GM18526 (cell line): ENCODE results near the gene EOMES.

Source experiments
- POLR2A ChIP-seq: IDR thresholded peaks from 3 replicates; pipeline ENCODE4 v1.6.1; 2011; ENCODE audit not compliant: insufficient read length; ENCODE audit errors: extremely low read depth

The EOMES gene

GRCh38 chr3:27724459-27725197 is 2.5 kb upstream of the EOMES start:
- TF ChIP-seq POLR2A: no peak

DNA sequence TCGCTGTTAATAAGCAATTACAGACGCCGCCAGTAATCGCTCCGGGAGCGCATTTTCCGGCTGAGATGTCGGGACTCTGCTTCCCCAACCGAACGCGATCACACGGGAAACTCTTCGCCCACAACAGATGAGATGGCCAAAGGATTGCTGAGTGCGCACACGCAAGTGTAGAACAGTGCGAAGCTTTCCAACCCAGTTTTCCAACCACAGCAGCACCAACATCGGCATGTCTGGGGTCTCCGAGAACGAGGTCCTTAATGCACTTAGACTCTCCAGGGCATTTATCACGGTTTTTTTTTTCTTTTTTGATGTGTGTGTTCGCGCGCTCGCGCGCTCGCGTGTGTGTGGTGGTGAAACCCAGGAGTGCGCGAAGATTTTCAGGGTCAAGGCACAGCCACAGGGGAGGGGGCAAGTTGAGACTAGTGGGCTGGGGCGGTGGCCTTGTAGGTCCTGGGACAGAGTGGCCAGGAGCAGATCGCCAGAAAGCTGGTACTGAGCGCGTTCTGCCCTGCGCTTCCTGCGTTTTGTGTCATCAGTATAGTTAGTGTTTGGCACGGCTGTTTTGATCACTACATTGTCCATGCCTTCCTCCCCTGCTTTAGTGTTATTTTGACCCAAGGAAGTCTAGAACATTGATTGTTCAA is 1.8 kb upstream of the EOMES start:
- TF ChIP-seq POLR2A: no peak

DNA sequence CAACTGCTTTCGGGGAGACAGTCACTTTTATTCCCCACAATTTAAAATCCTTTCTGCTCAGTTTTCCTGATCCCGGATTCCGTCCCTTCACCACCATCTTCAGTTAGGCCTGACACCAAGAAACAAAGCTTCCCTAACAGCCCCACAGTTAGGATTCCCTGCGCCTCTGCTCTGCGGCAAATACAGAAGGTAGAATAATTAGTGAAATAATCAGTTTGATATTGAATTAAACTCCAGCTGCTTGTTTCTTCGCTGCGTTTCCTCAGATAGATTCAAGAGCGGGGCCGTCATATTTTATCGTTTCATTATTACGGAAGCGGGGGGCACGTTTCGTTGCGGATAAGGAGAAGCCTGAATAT is 1.3 kb upstream of the EOMES start:
- TF ChIP-seq POLR2A: no peak

DNA sequence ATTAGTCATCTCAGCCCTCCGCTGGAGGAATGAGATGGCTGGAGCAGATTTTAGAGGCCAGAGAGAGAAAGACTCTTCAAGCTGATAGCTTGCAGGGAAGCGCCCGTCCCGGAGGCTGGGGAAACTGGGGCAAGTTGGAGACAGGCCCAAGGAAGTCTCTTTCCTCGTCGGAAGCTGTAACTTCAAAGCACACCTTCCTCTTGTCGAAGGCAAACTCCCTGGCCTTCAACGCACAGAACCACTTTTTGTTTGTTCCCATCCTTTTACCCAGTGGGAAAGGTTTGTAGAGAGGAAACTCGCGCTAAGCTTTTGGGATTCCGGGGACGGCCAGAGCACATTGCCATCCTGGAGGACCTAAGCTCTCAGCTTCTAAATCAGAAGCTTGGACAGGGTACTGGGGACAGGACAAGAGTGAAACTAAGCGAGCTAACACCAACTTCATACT is 900 bp upstream of the EOMES start:
- no peak for TF ChIP-seq POLR2A

DNA sequence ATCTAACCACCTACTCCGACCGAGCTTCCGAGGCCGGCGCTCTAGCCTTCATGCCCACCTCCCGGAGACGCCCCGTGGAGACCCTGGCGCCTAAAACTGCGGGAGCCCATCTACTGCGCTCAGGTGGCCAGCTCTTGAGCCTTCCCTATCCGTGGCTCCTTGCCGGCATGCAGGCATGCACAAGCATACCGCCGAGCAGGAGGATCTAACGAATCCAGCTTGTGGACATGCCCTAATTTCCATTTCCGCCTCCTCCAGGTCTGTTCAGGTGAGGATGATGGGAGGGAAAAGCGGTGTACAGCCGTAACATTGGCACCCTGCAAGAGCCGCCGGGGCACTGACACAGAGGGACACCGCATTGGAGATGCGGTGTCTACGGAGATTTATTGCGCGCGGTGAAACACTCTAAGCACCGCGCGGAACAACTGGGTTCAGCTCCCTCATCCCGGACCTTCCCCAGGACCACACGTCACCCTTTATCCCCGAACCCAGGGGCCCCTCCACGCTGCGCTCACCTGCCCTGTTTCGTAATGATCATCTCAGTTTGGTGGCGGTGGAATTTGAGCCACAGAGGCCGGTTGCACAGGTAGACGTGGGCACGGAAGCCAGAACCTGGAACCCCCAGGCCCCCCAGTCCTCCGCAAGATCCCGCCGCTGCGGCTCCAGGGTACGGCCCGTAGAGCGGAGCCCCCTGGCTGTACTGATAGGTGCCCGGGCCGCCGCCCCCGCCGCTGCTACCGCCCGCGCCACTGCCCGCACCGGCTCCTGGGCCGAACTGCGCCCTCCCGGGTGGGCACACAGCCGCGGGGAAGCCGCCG is 1.0 kb downstream of the EOMES start:
- TF ChIP-seq POLR2A: no peak

DNA sequence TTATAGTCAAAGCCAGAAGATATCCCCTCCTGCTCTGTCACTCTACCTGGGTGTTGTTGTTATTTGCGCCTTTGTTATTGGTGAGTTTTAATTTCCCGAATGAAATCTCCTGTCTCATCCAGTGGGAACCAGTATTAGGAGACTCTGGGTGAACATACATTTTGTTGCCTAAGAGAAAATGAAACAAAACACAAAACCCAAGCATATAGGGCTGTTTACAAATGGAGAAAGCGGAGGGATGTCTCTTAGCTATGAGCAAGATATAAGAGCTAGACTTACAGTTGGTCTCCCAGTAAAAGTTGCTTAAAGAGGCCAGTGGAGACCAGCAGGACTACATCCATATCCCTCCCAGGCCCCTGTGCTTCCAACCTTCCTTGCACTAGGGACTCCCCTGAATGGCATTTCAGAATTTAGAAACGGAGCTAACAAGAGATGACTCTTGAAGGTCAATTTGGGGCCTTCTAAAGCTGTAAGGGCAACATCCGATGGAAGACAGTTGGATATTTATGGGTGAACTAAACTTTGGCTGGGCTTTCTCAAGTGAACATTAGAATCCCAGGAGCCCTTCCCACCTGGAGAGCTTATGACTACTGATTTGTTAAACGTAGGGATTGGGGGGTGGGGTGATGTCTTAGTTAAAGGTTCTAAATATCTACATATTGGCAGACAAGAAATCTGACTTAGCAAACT is 2.7 kb downstream of the EOMES start:
- TF ChIP-seq POLR2A: no peak

GRCh38 chr3:27718459-27718858 is 3.7 kb downstream of the EOMES start:
- no peak for TF ChIP-seq POLR2A

DNA sequence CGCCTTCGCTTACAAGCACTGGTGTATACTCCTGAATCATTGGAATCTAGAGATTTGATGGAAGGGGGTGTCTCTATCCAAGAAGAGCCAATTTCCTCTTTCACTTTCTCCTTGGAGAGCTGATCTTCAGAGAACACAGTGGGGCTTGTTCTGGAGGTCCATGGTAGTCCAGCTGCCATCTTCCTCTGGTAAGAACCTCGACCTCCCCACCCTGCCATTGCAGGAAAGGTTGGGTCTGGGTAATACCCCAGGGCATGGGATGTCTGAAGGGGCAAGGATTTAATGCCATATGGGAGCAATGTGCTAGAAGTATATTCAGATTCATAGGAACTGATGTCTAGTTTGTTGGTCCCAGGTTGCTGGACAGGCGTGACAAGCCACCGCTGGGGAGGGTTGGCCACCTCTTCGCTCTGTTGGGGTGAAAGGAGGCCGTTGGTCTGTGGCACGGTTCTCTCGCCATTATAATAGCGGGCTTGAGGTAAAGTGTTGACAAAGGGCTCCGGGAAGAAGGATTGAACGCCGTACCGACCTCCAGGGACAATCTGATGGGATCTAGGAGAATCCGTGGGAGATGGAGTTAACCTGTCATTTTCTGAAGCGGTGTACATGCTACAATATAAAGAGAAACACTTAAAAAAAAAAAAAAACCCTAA is 4.8 kb downstream of the EOMES start:
- TF ChIP-seq POLR2A: no peak

DNA sequence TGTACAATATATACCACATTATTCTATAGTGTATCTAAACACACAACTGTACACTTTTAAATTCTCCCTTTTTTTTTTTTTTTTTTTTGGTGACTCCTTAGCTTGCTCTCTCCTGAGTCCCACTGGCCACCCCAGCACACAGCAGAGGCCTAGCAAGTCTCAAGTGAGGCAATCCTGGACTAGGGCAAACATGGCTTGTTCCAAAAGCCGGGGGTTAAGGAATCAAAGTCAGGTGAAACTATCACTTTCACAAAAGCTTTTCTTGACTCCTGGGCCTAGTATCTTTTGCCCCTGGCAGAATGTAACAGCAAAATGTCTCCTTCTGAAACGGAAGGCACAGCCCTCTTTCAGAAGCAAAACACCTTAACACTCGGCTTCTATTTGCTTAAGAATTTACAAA is 5.8 kb downstream of the EOMES start:
- TF ChIP-seq POLR2A: no peak

- no peak for TF ChIP-seq POLR2A
These were observed 6.3 kb downstream of the EOMES start for GRCh38 chr3:27715863-27716262.

GRCh38 chr3:27715454-27715806 is 6.7 kb downstream of the EOMES start:
- no peak for TF ChIP-seq POLR2A

DNA sequence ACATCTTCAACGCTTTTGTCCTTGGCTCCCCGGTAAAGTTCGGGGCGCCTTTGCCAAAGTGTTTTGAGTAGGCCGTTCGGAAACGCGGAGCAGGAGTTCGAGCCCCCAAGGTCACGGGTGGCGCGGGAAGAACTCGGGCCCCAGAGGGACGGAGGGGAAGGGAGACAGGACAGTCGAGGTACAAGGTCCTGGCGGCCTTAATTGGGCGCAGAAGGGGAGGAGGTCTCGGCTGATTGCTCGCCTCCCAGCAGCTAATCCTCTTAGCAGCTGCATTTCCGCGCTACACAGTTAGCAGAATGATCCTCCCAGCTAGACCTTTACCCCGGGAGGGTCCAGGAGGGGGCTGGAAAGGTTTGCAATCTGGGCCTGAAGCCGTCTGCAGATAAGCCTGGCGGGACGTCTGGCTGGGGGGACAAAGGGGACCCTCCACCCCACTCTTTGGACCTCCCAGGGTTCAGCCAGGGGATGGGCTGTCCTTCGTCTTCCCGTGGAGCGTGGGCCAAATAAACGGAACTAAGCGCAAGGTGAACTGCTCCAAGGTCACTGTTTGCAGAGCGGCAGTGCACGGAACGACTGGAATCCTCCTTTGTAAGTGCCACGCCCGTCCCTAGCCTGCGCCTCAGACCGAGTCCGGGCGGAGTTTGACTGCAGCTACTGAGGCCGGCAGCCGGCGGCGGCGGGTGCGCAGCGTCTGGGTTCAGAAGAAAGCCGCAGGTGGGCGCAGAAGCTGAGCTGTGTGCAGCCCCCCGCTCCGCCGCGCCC is 7.2 kb downstream of the EOMES start:
- no peak for TF ChIP-seq POLR2A

DNA sequence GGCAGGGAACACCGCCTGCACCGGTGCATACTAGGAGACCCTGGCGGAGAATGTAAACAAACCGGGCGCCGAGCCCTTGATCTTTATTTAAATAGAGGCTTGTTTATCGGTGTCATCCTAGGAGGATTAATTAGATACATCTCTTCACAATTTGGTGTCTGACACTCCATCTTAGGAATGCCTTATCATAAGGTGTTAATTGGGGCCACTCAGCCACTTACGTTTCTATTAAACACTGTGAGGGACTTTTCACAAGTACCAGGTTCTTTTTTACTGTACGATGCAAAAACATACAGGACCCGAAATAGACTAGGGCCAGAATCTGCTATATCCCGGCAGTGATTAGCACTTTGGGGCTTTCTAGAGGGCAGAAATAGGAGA is 8.0 kb downstream of the EOMES start:
- no peak for TF ChIP-seq POLR2A

DNA sequence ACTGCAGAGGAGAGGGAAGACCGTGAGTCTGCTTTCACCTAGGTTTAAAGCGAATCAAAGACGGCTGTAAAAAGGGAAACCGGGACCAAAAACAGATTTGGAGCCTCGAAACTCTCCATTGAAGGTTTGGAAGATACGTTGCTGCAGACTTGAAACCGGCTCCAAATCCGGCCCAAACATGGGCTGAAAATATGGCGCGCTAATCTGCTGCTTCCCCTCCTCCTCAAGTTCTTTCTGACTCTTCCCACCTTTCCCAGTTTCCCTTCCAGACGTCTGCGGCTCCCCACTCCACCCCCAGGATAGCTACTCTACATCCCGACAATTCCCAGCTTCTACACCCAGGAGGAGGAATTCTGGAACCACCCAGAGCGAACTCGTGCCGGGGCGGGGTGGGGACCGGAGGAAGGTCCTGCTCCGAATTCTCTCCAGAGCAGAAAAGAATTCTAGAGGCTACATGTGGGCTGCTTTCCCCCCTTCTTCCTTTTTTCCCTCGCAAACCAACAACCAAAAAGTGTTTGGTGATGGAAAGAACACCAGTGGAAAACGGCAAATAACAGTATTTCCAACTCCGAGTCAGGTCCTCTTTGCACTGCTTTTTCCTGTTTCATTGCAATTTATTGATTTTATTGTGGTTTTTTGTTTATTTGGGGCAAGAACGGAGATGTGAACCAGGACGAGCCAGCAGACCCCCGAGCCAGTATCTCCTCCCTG is 8.5 kb downstream of the EOMES start:
- TF ChIP-seq POLR2A: no peak
